ENCODE results near the gene DUOX1.

- TF ChIP-seq YY1 (IDR thresholded peaks at IDR 0.05; ENCODE audit: low read depth) (no peak), RAD21 (IDR thresholded peaks at IDR 0.05; ENCODE audit: low read depth) (no peak), EP300 (IDR thresholded peaks at IDR 0.05; ENCODE audit: borderline replicate concordance) (no peak)
Observed at GRCh38 chr15:45100884-45101625, 28.7 kb upstream of the DUOX1 start.
